T follicular helper cell (primary cell): ENCODE results near the gene CFAP74.

Source experiments
- DNase-seq: peaks from one replicate; pipeline ENCODE4 v3.0.0-alpha.2; 2020; ENCODE audit warnings: low read depth

The CFAP74 gene

DNA sequence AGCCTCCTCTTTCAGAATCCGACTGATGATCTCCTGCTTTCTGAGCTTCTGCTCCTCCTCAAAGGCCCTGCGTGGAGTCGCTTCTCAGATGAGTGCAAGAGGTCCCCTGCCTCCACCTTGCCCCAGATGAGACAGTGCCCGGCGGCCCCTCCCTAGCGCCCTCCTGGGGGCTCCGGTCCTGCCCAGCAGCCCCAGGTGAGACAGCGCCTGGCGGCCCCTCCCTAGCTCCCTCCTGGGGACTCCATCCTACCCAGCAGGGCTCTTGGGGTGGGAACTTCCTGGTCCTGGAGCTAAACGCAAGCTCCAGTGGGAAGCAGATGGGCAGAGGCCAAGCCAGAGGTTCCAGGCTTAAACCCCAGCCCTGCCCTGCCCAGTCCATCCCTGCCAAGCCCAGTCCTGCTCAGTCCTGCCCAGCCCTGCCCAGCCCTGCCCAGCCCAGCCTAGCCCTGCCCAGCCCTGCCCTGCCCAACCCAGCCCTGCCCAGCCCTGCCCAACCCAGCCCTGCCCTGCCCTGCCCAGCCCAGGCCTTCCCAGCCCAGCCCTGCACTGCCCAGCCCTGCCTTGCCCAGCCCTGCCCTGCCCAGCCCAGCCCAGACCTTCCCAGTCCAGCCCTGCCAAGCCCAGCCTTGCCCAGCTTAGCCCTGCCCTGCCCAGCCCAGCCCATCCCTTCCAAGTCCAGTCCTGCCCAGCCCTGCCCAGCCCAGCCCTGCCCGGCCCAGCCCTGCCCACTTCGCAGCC lies 34.6 kb downstream of the CFAP74 start:
- DNase-seq = no peak

DNA sequence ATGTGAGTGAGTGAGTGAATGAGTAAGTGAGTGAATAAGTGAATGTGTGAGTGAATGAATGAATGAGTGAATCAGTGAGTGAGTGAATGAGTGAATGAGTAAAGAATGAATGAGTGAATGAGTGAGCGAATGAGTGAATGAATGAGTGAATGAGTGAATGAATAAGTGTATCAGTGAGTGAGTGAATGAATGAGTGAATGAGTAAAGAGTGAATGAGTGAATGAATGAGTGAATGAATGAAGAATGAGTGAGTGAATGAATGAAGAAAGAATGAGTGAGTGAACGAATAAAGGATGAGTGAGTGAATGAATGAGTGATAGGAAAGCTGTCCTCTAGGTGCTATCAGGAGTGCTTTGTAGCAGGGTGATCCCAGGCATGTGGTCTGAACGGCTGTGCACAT lies 35.7 kb downstream of the CFAP74 start:
- no peak for DNase-seq

DNA sequence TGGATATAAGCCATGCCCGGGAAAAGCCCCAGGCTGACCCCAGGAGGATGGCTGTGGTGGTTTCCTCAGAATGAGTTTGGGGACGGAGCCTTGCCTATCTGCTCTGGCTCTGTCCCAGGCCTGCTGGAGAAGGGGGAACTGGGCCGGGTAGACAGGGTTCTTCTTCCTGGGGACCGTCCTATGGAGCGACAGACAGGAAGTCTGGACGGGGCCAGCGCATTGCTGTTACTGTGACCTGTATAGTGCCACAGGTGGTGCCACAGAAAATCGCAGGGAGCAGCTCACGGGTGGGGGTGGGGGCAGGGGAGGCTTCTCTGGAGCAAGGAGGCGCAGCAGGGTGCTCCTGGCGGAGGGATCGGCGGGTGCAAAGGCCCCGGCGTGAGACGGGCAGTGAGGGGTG lies 36.4 kb downstream of the CFAP74 start:
- DNase-seq = no peak

DNA sequence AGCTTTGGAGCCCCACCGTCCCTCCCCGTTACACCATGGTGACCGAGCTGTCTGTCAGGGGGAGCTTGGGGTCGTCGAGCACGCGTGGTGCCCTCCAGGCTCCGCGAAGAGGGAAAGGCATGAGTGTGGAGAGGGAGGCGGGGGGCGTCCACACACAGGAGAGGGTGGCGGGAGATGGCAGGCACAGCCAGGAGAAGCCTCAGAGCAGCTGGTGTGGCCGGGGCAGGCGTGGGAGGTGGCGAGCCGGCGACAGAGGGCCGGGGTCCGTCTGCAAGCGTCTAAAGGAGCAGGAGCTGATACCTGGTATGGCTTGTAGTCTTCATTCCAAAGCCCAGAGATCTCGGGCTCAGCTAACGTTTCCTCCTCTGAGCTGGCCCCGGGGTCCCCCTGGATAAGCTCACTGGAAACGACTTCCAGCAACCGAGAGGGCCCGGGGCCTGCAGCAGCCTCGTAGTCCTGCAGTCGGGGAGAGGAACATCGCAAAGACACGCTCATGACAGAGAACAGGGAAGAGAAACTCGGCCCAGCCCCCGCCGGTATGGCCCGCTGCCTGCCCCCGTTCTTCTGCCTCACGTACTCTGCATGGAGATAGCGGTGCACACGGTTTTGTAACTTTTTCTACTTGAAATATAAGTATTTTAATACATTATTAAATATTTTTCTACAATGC lies 37.4 kb downstream of the CFAP74 start:
- DNase-seq = no peak

DNA sequence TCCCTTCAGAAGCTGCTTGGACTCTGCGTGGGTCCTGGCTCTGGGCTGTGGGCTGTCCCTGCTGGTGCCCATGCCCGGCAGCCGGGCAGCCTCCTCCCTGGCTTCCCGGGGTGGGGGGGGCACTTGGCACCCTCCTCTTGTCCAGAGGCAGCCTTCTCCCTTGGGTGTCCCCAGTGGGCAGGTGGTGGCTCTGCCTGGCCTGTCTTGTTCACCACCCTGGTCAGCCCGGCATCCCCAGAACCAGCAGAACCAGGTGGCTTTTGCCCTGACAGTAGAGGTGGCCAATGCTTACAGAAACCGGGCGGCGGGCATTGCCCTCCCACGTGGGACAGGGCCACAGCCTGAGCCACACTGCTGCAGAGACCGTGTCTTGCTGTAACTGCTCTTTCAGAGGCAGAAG lies 38.0 kb downstream of the CFAP74 start:
- no peak for DNase-seq

DNA sequence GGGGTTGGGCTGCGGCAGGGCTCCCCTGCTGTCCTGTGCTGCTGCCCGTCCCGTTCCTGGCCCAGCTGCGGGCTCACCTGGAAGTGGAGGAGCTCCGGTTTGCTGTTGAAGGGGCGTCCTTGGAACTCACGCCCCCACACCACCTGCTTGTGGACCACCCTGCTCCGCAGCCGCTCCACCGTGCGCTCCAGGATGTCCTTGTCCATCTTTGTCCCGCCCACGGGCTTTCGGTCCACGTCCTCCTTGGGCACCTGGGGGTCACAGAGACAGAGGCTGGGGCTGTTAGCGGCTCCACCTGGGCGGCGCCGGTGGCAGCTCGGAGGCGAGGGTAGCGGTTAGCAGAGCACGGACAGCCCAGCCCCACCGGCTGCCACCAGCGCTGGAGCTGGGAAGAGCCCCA lies 38.8 kb downstream of the CFAP74 start:
- no peak for DNase-seq

DNA sequence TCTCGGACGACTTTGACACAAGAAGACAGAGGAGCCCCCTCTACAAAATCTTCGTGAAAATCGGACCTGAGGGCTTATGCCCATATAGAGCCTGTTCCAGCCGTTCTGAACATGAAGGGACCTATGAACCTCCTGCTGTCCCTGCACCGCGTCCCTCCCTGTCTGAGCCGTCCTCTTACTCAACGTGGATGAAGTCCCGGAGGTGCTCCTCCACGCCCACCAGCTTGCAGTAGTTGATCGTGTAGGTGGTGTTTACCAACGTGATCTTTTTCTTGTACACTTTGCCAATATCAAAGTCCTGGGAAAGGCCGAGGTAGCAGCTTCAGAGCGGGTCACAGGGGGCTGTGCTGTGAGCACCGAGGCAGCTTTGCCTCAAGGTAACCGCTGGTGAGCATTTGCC lies 40.0 kb downstream of the CFAP74 start:
- no peak for DNase-seq

DNA sequence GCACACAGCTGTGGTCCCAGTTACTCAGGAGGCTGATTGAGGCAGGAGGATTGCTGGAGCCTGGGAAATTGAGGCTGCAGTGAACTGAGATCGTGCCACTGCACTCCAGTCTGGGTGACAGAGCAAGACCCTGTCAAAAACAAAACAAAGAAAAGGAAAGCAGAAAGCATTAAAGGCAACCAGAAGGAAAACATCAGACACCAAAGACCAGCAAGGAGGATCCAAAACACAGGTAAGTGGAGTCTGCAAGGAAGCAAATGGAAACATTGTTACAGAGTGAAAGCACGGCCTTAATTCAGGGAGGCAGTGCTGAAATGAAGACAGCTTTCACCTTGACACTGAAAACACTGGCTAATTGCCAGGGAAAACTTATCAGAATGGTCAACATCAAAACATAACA lies 40.8 kb downstream of the CFAP74 start:
- no peak for DNase-seq

DNA sequence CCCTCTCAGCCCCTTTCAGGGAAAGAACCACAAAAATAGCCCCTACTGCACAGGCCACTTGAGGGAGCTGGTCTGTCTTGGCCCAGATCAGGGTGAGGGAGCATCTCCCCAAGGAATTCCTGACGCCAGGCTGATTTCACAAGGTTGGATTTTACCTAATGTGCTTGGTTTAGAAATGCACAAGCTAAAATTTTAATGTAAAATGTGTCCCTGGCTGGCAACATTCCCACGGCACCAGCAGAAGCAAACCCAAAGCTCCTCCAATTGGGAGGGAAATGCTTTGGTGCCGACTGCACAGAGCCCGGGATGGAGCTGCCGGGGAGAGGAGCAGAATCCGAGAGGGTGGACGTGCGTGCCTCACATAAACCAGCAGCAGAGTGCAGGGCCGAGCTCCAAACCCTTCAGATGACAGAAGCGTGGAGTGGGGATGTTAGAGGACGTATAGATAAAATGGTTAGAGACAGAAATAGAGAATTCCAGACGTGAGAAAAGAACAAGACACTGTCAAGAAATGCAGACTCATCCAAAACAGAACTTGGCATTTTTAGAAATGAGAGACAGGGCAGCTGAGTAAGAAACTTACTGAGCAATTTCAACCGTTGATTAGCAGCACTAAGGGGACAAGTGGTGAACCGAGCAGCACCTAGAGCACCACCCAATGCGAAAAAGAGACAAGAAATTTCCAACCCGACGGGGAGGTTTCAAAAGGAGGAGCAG lies 42.9 kb downstream of the CFAP74 start:
- DNase-seq = no peak

DNA sequence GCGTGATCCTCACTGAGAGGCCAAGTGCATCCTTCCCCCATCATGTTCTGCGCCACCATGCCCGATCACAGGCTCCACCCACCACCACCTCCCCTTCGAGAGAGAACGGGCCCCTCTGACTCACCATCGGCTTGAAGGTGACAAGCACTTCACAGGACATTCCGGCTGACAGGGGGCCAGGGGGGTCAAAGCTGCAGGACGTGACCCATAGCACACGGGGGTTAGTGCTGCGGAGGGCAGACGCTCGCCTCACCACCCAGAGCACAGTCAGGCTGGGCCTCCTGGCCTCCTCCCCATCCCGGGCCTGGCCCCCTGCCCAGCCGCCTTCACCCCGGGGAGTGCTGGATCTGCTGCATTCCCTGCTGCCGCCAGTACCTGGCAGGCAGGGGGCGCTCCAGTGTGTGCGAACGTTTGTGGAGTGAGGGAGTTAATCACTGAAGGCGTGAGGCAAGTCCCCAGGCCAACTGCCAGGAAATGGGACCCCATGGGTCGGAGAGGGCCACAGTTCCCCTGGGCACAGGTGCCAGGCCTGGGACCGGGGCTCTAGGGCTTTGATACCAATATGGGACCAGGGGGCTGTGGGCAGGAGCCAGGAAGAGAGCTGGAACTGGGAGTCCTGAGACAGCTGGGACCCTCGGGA lies 43.6 kb downstream of the CFAP74 start:
- peak; percentile 41 for DNase-seq

DNA sequence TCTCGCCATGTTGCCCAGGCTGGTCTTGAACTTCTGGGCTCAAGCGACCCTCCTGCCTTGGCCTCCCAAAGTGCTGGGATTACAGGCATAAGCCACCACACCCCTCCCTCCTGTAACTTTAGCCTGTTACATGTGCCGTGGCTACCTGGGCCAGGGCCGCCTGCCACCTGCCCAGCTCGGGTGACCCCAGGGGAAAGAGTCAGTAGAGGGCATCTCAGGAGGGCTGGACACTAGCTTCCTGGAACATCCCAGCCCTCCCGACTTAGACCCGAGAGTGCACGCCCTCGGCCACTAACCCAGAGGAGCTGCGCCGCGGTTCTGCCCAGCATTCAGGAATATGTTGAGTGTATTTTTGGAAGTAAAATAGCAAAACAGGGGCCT lies 44.1 kb downstream of the CFAP74 start:
- DNase-seq = no peak

DNA sequence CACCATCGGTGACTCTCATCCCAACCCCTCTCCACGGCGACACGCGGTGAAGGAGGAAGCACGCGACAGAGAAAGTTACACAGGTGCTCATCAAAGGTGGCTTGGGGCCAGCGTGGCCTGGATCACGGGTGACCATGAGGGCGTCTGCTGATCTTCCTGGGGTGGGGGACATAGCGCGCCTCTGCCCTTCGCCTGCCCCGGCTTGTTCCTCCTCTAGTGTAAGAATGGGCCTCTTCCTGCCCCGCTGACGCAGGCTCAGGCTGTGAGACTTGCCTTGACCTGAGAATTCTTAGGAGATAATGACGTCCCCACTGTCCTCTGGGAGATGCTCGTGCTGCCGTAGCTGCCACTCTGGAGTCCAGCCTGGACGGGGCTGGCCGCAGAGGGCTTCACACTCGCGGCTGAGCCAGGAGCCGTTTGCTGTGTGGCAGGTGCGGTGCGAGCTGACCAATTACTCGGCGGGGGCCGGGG lies 45.5 kb downstream of the CFAP74 start:
- no peak for DNase-seq

DNA sequence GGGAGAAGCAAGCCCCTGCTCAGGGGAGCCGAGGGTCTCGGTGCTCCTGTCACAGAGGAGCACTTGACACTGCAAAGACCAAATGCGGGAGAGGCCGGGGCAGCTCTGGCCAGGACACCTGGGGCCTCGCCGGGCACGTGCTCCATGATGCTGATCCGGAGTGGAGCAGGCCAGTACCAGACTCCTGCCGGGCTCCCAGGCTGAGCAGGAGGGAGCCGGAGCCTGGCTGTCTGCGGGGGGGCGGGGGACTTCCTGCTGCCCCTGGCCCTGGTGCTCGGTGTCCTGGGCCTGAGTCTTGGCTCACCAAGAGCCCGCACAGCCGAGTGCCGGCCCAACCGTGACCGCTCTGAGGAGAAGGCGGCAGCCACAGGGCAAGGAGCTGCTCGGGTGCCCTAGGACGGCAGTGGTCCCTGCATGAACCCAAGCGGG lies 46.0 kb downstream of the CFAP74 start:
- no peak for DNase-seq

DNA sequence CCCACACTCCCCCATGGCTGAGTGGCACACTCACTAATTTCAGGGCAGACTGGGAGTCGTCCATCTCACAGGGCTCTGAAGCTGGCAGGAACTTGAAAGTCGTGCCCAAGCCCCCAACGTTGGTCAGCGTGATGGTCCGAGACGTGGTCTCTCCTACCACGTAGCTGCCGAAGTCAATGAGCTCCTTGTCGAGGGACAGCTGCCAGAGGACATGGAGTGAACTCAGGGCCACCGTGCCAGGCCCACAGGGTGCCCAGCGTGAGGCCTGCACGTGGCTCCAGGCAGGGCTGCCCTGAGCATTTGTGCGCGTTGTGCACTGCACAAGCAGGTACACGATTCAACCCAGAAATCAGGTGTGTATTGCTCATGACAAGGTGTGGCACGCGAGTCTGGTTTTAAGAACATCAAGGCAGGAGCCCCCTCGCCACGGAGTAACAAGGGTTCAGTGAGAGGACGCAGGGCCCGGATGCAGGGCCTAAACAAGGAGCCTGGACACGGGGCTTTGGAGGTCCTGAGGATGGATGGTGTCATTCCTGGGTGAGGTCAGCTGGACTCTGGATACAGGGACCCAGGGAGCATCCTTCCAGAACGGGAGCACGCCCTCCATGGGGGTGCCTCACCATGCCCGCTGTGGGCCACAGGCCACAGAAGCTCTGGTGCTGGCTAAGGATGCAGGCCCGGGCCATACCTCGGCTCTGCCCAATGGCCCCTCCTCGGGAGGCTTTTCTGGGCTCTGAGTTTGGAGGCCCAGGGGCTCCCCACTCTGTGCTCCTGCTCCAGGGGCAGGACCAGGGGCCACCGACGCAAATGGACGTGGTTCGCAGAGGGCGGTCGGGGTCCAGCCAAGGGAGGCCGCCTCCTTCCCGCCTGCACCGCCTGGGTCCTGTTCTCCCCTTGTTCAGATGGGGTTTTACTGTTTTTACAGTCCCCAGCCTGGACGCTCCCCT lies 46.7 kb downstream of the CFAP74 start:
- no peak for DNase-seq

DNA sequence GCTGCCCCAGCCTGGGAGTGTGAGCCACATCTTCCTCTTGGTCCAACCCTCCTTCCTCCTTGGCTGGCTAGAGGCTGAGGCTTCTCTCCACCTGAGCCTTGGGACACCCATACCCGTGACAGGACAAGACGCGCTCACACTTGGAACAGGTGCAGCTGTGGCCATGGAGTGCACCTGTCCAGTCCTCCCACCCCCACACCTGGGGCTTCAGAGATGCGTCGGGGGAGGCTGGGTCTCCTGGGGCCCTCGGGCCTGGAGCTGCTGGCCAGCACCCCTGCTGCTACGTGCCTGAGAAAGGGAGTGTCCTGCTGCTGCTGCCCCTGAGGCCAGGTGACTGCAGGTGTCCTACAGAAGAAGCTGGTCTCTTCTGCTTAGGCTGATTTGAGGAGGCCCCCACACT lies 47.5 kb downstream of the CFAP74 start:
- no peak for DNase-seq

DNA sequence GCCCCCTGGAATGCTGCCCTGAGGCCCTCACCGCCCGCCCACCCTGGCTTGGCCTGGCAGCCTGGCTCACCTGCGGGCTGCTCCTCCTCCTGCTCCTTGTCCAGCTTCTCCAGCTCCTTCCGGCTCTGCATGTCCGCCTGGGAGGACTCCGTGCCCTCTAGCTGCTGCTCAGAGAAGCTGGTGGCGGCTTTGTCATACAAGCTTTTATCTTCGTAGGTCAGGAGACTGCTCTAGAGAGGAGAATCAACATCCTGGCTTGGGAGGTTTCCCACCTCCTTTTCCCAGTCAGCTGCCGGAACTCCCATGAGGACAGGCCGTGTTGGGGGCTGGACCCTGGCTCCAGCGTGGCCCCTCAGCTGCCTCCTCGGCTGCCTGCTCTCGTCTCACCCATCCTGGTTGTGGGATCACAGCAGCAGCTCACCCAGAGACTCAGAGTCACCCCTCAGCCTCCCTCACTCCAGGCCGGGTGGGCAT lies 47.9 kb downstream of the CFAP74 start:
- no peak for DNase-seq

DNA sequence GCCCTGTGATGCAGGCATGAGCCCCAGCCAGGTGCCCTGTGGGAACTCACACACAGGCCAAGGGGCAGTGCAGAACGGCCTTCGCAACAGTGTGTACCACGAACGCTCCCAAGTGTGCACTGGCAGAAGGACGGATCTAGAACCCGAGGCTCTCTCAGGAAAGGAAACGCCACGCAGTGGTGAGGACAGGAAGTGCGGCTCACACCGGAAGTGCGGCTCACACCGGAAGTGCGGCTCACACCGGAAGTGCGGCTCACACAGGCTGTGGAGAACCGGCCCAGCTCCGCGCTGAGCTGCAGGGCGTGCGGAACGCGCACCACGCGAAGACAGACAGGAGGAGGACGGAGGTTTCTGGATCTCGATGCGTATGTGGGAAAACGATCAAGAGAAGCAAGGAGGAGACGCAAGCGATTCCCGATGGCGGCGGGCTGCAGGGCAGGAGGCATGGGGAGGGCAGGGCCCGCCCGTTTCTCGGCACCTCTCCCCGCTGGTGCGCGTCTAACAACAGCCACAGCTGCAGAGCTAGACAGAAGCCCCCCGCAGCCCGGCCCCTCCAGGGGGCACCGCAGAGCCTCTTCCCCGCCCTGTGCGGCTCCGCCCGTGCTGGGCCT lies 48.6 kb downstream of the CFAP74 start:
- no peak for DNase-seq

DNA sequence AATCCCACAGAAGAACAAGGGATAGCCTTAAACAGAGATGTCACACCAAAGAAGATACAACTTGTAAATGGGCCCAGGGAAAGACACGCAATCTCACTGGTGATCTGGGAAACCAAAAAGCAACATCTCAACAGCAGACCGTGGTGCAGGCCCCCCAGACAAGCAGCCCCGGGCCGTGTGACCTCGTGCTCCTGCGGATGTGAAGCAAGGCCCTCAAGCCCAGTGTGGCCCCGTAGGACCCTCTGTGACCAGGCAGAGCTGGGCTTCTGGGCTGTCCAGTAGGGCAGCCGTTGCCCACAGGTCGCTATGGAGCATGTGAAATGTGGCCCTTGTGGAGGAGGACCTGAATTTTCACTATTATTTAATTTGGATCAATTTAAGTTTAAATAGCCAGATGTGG lies 49.6 kb downstream of the CFAP74 start:
- DNase-seq = no peak

DNA sequence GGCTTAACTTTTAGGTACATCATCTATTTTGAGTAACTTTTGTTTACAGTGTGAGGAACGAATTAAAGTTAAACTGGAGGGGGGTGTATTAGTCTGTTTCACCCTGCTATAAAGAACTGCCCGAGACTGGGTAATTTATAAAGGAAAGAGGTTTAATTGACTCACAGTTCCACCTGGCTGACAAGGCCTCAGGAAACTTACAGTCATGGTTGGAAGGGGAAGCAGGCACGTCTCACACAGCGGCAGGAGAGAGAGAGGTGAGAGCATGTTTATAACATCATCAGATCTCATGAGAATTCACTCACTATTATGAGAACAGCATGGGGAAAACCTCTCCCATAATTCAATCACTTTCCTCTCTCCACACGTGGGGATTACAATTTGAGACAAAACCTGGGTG lies 52.6 kb downstream of the CFAP74 start:
- no peak for DNase-seq

DNA sequence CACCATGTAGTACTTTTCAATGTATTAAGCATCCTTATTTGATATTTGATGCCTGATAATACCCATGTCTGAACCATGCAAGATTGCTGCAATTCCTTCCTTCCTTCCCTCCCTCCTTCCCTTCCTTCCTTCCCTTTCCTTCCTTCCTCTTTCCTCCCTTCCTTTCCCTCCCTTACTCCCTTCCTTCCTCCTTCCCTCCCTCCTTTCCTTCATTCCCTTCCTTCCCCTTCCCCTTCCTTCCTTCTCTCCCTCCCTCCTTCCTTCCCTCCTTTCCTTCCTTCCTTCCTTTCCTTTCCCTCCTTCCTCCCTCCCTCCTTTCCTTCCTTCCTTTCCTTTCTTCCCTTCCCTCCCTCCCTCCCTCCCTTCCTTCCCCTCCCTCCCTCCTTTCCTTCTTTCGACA lies 54.8 kb downstream of the CFAP74 start:
- DNase-seq = no peak

DNA sequence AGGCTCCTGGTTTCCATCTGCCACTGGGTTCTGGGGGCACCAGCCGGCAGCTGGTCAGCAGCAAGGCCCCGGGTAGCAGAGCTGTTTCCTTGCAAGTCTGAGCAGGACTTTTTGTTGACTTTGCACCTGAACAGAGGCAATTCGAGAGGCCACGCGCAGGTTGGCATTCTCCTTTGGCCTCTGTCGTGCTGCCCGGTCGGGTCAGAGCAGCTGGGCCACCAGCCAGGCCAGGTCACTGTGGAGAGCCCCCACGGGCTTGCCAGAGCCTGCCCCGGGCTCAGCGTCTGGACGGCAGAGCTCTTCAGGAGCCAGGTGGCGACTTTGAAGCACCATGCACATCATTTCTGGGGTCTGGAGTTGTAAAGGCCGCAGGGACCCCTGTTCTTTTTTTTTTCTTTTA lies 56.1 kb downstream of the CFAP74 start:
- DNase-seq = no peak
